ENCODE results near the gene AAK1.

Gene AAK1

GRCh38 chr2:69521747-69522146, 121.8 kb downstream of the AAK1 start:
- DNase-seq, result no peak

- no peak for DNase-seq
These were observed 124.7 kb downstream of the AAK1 start for GRCh38 chr2:69518841-69519240.

GRCh38 chr2:69517410-69517809, 126.1 kb downstream of the AAK1 start:
- no peak for DNase-seq

- DNase-seq, result no peak
These were observed 128.7 kb downstream of the AAK1 start for GRCh38 chr2:69514819-69515218.

- no peak for DNase-seq
These were observed 129.1 kb downstream of the AAK1 start for GRCh38 chr2:69514406-69514805.

GRCh38 chr2:69512446-69512845, 131.1 kb downstream of the AAK1 start:
- DNase-seq, result no peak

- DNase-seq, result no peak
These were observed 133.3 kb downstream of the AAK1 start for GRCh38 chr2:69510204-69510603.

- DNase-seq, result no peak
These were observed 133.8 kb downstream of the AAK1 start for GRCh38 chr2:69509750-69510140.

GRCh38 chr2:69509011-69509749, 134.4 kb downstream of the AAK1 start:
- no peak for DNase-seq

GRCh38 chr2:69505710-69506109, 137.8 kb downstream of the AAK1 start:
- no peak for DNase-seq

GRCh38 chr2:69501301-69501700, 142.2 kb downstream of the AAK1 start:
- no peak for DNase-seq

GRCh38 chr2:69499966-69500365, 143.6 kb downstream of the AAK1 start:
- no peak for DNase-seq

GRCh38 chr2:69499242-69499641, 144.3 kb downstream of the AAK1 start:
- no peak for DNase-seq

- no peak for DNase-seq
These were observed 147.7 kb downstream of the AAK1 start for GRCh38 chr2:69495861-69496260.

- no peak for DNase-seq
These were observed 148.5 kb downstream of the AAK1 start for GRCh38 chr2:69495008-69495407.

GRCh38 chr2:69494126-69494525, 149.4 kb downstream of the AAK1 start:
- DNase-seq, result no peak

- DNase-seq, result no peak
These were observed 150.3 kb downstream of the AAK1 start for GRCh38 chr2:69493268-69493667.

- DNase-seq, result no peak
These were observed 151.7 kb downstream of the AAK1 start for GRCh38 chr2:69491864-69492263.

GRCh38 chr2:69490486-69490885, 153.1 kb downstream of the AAK1 start:
- DNase-seq, result no peak

- no peak for DNase-seq
These were observed 153.7 kb downstream of the AAK1 start for GRCh38 chr2:69489793-69490192.

GRCh38 chr2:69483696-69484095, 159.8 kb downstream of the AAK1 start:
- no peak for DNase-seq

- no peak for DNase-seq
These were observed 160.5 kb downstream of the AAK1 start for GRCh38 chr2:69483024-69483423.

- DNase-seq, result no peak
These were observed 161.1 kb downstream of the AAK1 start for GRCh38 chr2:69482471-69482870.

GRCh38 chr2:69481421-69481820, 162.1 kb downstream of the AAK1 start:
- DNase-seq, result no peak

- no peak for DNase-seq
These were observed 165.9 kb downstream of the AAK1 start for GRCh38 chr2:69477627-69478026.

Data from activated gamma-delta T cell treated with Interleukin-2 at 50 U/mL for 16 hours (primary cell).